ENCODE results near the gene FGGY. TPM values are rescaled to one million over a fixed set of nuclear protein-coding genes. Genes with fewer than 3 reads are reported as not detected.

The FGGY gene
- total RNA-seq, 1 donor from 2014 or later, result 32.5 TPM

DNA sequence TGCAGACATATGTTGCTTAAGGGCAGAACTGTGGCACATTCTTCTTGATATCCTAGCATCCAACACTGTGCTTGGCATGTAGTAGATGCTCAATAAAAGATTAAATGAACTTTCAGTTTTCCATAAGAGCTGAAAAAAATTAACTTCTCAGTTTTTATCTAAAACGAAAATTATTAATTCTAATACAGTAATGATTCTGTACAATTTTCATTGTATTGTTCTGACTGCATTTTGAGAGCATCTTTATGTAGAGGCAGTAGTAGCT, 46.6 kb downstream of the FGGY start:
- Mint-ChIP-seq H3K27me3 (ENCODE audit: insufficient read depth, low read depth) (peaks cover 2% of the 10 kb centered on the region), H3K4me3 (no peak overlapping the region)

GRCh38 chr1:59345221-59345620, 48.3 kb downstream of the FGGY start:
- H3K79me2 ChIP-seq (ENCODE audit: low read depth), result no peaks in the 10 kb centered on the region
- H3K27ac ChIP-seq, result no peak overlapping the region
- no peaks in the 10 kb centered on the region for H4K20me1 ChIP-seq (ENCODE audit: low read depth)
- no peaks in the 10 kb centered on the region for H3F3A ChIP-seq (ENCODE audit: low read depth)
- TF ChIP-seq CTCF (IDR thresholded peaks at IDR 0.05) (no peak), EZH2 (IDR thresholded peaks at IDR 0.05) (no peak), EZH2phosphoT487 (IDR thresholded peaks at IDR 0.05) (no peak)
- no peaks in the 10 kb centered on the region for H3K9me3 Mint-ChIP-seq
- no peak overlapping the region for H3K9ac ChIP-seq
- peaks cover 2% of the 10 kb centered on the region for H3K36me3 Mint-ChIP-seq
- no peak overlapping the region for H3K4me2 ChIP-seq
- no peak overlapping the region for H2AFZ ChIP-seq (replicated peaks)
- no peaks in the 10 kb centered on the region for H3K4me1 ChIP-seq
- no peaks in the 10 kb centered on the region for H3K4me1 Mint-ChIP-seq
- no peaks in the 10 kb centered on the region for H3K9me3 ChIP-seq (ENCODE audit: low read depth)
- no peak overlapping the region for H3K27ac Mint-ChIP-seq
- no peaks in the 10 kb centered on the region for H3K27me3 ChIP-seq
- peaks cover 2% of the 10 kb centered on the region for H3K27me3 Mint-ChIP-seq (ENCODE audit: insufficient read depth, low read depth)
- H3K36me3 ChIP-seq, result no peaks in the 10 kb centered on the region
- DNase-seq (ENCODE audit: low spot score), result no peak
- no peak overlapping the region for H3K4me3 ChIP-seq
- no peak overlapping the region for H3K4me3 Mint-ChIP-seq

More for the DNA sequence above, 46.6 kb downstream of the FGGY start:
- H3K4me1 Mint-ChIP-seq, result no peaks in the 10 kb centered on the region
- no peak for TF ChIP-seq EZH2phosphoT487 (IDR thresholded peaks at IDR 0.05)
- Histone ChIP-seq H3K27me3 (no peaks in the 10 kb centered on the region), H3K4me3 (no peak overlapping the region), H3K4me1 (no peaks in the 10 kb centered on the region), H3K27ac (no peak overlapping the region), H4K20me1 (ENCODE audit: low read depth) (no peaks in the 10 kb centered on the region), H2AFZ (replicated peaks) (no peak overlapping the region), H3K9me3 (ENCODE audit: low read depth) (no peaks in the 10 kb centered on the region), H3K4me2 (no peak overlapping the region), H3K36me3 (no peaks in the 10 kb centered on the region), H3K9ac (no peak overlapping the region), H3F3A (ENCODE audit: low read depth) (no peaks in the 10 kb centered on the region), H3K79me2 (ENCODE audit: low read depth) (no peaks in the 10 kb centered on the region)
- DNase-seq (ENCODE audit: low spot score), result no peak
- no peaks in the 10 kb centered on the region for H3K9me3 Mint-ChIP-seq
- no peak overlapping the region for H3K27ac Mint-ChIP-seq
- peaks cover 2% of the 10 kb centered on the region for H3K36me3 Mint-ChIP-seq

DNA sequence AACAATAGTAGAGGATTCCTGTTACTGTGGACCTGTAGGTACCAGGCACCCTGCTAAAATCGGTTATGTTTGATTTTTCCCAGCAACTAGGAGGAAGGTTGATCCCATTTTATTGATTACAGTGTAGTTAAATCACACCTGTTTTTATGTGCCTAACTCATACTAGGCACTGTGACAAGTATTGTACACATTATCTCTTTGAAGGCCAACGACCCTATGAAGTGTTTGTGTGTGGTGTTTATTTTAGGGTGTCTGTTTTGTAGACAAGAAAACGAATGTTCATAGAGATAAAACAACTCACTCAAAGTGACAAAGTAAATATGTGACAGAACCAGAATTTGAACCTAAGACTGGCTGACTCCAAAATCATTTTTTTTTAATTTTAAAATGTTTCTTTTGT, 49.5 kb downstream of the FGGY start:
- no peaks in the 10 kb centered on the region for H4K20me1 ChIP-seq (ENCODE audit: low read depth)
- H3K4me1 ChIP-seq, result no peaks in the 10 kb centered on the region
- TF ChIP-seq EZH2 (IDR thresholded peaks at IDR 0.05) (no peak), EZH2phosphoT487 (IDR thresholded peaks at IDR 0.05) (no peak), CTCF (IDR thresholded peaks at IDR 0.05) (no peak)

DNA sequence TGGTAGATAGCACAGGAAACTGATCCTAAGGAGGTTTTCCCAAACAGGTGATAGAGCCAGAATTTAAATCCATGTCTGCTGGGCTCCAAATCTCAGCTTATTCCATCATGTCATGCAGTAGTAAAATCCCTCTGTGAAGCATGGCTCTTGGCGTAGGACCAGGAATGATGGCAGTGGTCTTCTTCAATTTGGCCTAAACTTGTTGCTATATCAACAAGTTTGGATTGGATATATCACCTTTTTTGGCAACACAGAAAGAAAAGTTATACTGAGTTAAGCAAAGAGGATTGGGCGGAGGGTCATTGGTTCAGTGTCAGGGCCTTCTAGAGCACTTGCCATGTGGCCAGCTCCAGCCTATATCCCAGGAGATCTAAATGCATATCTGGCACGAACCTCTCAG, 52.2 kb downstream of the FGGY start:
- H3K9me3 Mint-ChIP-seq, result no peaks in the 10 kb centered on the region
- Histone ChIP-seq H4K20me1 (ENCODE audit: low read depth) (no peaks in the 10 kb centered on the region), H3K9ac (no peak overlapping the region), H2AFZ (replicated peaks) (no peak overlapping the region), H3K79me2 (ENCODE audit: low read depth) (no peaks in the 10 kb centered on the region), H3K36me3 (no peaks in the 10 kb centered on the region), H3K4me3 (no peak overlapping the region), H3K4me1 (no peaks in the 10 kb centered on the region), H3F3A (ENCODE audit: low read depth) (no peaks in the 10 kb centered on the region), H3K27ac (no peak overlapping the region), H3K4me2 (no peak overlapping the region), H3K27me3 (no peaks in the 10 kb centered on the region), H3K9me3 (ENCODE audit: low read depth) (no peaks in the 10 kb centered on the region)
- no peak for DNase-seq (ENCODE audit: low spot score)
- H3K4me3 Mint-ChIP-seq, result no peak overlapping the region
- H3K27me3 Mint-ChIP-seq (ENCODE audit: insufficient read depth, low read depth), result peaks cover 3% of the 10 kb centered on the region
- peaks cover 2% of the 10 kb centered on the region for H3K36me3 Mint-ChIP-seq
- TF ChIP-seq EZH2phosphoT487 (IDR thresholded peaks at IDR 0.05), result no peak
- TF ChIP-seq CTCF (IDR thresholded peaks at IDR 0.05), result no peak
- no peak for TF ChIP-seq EZH2 (IDR thresholded peaks at IDR 0.05)
- no peak overlapping the region for H3K27ac Mint-ChIP-seq
- H3K4me1 Mint-ChIP-seq, result no peaks in the 10 kb centered on the region

More for the DNA sequence above, 49.5 kb downstream of the FGGY start:
- Histone ChIP-seq H2AFZ (replicated peaks) (no peak overlapping the region), H3K4me2 (no peak overlapping the region), H3K4me3 (no peak overlapping the region), H3K36me3 (no peaks in the 10 kb centered on the region), H3K9ac (no peak overlapping the region), H3F3A (ENCODE audit: low read depth) (no peaks in the 10 kb centered on the region), H3K79me2 (ENCODE audit: low read depth) (no peaks in the 10 kb centered on the region), H3K27me3 (no peaks in the 10 kb centered on the region), H3K9me3 (ENCODE audit: low read depth) (no peaks in the 10 kb centered on the region), H3K27ac (no peak overlapping the region)
- Mint-ChIP-seq H3K4me3 (no peak overlapping the region), H3K36me3 (peaks cover 2% of the 10 kb centered on the region), H3K27ac (no peak overlapping the region), H3K27me3 (ENCODE audit: insufficient read depth, low read depth) (peaks cover 5% of the 10 kb centered on the region), H3K4me1 (no peaks in the 10 kb centered on the region), H3K9me3 (no peaks in the 10 kb centered on the region)
- no peak for DNase-seq (ENCODE audit: low spot score)

All from neural progenitor cell (in vitro differentiated cells).